NCI-H82 treated with DMSO at 0.1 percent for 48 hours (cell line): ENCODE data around the gene CASP8.

Source experiments
- DNase-seq: peaks from one replicate; lab custom pipeline; 2025; ENCODE audit not compliant: unreplicated experiment; lab: John Stamatoyannopoulos, UW

CASP8 gene

DNA sequence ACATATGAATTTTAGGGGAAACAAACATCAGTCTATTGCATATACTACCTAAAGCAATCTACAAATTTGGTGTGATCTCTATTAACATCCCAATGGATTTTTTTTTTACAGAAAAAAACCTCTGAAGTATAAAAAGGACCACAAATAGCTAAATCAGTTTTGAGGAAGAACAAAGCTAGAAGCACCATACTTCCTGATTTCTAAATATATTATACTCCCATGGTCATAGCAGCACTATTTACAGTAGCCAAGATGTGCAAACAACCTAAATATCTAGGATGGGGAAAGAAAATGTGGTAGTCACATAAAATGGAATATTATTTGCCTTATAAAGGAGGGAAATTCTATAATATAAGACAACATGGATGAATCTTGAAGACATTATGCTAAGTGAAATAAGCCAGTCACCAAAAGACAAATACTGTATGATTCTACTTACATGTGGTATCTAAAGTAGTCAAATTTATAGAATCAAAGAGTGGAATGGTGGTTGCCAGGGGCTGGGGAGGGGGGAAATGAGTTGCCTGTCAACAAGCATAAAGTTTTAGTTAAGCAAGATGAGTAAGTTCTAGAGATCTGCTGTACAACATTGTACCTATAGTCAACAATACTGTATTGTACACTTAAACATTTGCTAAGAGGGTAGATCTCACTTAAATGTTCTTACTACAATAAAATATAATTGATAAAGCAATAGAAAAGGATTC lies 17.6 kb upstream of the CASP8 start:
- no peak for DNase-seq

DNA sequence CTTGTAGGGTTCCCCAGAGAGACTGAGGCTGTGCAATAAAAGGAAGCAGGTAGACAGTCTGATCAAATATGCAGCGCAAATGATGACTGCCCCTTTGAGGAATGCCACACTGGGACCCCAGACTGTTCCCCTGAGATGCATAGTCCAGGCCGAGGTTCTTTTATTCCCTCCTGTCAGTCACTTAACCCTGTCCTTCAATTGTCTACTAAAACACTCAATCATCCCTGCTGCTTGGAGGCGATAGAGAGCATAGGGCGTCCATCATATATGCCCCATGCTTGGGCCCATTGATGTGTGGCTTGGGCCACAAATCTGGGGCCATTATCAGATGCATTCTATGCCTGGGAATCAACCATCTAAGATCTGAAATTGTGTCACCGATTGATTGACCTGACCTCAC lies 15.5 kb upstream of the CASP8 start:
- no peak for DNase-seq

DNA sequence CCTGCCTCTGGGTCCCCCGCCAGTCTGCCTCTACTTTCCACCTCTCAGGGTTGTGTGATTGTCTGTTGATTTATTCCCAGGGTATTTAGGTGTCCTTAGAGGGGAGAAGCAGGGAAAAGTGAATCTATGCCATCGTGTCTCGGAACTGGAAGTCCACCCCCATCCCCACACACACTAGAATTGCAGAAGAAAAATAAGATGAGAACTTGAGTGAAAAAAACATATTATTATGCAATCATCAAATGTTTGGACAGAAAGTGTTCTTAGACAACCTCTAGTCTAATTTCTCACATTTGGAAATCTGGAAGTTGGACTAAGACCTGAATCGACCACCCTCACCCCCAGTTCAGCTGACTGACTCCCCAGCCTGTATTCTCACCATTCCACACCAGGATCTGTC lies 14.1 kb upstream of the CASP8 start:
- no peak for DNase-seq

DNA sequence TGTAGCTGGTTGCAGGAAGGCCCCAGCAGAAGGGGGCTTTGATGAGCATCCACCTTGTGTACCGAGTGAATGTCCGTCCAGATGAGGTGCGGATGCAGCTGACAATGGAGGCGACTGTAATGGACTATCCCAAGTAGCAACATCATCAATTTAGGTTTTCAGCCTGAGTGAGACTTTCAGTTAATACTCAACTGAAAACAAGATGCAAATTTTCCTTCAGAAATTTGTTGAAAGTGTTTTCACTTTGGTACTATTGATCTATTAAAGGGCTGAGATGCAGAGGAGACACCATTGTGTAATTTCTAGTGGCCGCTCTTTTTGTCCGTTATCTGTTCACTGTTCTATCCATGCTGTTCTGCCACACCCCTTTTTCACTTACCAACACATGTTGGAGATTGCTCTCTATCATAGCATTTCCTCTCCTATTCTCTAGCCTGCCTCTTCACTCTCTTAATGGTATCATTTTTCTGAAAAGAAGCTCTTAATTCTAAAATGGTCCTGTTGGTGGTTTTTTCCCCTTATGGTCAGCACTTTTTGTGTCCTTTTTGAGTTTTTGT lies 12.0 kb upstream of the CASP8 start:
- no peak for DNase-seq

DNA sequence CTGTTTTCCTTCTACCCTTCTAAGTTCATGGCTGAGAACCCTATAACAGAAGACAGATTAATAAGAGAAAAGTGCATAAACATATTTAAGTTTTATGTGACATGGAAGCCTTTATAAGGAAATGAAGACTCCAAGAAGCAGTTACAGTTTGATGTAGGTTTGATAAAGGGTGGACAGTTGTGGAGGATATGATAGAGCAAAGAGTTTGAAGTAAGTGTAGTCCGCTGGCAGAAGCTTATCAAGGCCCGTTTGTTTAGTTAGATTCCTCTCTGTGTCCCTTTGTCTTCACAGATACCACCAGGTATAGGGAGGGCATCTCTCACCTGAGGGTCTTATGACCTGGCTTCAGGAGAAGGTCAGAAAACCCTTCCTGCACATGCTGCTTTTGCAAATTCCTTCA lies 10.4 kb upstream of the CASP8 start:
- no peak for DNase-seq

DNA sequence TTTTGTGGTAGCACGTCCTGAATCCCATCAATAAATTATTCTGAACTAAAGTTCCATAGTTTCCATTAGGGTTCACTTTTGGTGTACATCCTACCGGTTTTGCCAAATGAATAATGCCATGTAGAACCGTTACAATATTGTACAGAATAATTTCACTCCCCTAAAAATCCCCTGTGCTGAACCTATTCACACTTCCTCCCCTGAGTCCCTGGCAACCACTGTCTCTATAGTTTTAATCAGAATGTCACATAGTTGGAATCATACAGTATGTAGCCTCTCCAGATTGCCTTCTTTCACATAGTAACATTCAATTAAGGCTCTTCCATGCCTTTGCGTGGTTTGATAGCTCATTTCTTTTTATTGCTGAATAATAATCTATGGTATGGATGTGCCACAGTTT lies 9.6 kb upstream of the CASP8 start:
- no peak for DNase-seq

DNA sequence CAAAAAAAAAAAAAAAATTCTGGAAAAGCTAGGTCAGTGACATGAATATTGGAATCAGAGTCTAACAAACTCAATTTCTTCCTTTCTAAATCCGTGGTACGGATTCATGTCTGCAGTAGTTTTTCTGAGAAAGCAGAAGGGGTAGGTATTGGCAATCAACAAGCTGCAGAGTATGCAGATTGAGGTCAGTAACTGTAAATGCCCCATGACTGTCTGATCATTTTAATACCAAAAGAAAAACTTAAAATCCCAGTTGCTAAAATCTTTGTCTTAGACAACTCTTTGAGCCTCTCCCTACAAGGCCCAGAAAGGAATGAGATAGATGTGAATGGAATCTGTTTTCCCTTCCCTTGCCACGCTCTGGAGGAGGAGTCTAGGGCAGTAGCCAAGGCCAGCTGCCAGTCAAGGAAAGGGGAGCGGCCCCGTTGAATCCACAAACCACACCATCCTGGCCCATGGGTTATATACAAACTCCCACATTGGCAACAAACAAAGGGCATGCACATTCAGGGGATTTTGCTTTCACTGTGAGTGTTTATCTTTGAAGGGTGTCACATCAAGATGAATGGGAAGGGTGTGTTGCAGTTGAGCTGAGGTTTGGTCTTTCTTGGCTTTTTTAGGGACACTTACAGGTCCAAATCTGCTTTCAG lies 6.1 kb upstream of the CASP8 start:
- DNase-seq = no peak

DNA sequence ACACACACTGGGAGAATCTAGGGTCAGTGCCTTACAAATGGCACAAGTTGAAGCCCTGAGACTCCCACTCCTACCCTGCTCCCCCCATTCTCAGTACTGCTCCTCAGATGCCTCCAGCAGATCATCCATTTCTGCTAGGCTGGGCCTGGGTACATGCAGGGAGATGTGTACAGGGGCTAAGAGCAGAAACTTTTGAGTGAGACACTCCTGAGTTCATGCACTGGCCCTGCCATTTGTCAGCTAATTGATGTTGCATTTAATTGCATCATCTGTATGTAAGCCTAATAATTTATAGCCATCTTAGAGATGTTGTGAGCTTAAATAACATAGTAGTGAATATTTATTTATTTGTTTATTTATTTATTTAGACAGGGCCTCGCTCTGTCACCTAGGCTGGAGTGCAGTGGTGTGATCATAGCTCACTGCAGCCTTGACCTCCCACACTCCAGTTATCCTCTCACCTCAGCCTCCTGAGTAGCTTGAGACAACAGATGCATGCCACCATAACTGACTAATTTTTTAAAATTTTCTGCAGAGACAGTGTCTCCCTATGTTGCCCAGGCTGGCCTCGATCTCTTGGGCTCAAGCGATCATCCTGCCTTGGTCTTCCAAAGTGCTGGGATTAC lies 4.8 kb upstream of the CASP8 start:
- no peak for DNase-seq

DNA sequence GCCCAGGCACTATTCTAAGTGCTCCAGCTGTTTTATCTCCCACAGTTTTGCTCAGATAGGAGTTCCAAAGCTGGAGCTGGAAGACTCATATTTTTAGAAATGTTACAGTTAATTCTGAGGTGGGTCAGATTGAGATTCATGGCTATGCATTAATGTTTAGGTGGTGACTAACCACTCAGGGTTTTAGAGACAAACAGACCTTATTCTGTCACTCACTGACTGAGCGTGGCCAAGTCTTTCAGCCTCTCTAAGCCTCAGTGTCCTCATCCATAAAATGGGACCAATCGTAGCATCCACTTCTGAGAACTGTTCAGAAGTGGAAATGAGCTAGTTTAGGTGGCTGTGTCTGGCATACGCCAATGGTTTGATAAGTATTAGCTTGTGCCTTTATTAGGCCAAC lies 4.3 kb upstream of the CASP8 start:
- DNase-seq = no peak

DNA sequence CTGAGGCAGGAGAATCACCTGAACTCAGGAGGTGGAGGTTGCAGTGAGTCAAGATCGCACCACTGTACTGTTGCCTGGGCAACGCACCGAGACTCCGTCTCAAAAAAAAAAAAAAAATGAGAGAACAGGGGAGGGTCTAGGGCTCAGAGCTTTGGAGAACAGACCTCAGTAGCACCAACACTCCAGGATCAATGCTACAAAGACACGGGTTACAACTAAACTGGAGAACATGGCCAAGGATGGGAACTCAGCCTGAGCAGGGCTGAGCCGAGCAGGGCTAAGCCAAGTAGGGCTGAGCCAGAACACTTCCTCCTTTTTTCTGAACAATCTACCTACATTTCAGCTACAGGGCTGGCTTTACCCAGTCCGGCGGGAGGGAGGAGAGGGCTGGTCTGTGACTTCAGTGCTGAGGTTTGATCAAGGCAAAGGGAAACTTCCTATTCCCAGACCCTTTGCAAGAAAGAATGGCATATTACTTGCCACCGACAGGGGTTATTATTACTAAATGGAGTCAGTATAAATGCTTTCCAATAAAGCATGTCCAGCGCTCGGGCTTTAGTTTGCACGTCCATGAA lies 2.9 kb upstream of the CASP8 start:
- DNase-seq = no peak

DNA sequence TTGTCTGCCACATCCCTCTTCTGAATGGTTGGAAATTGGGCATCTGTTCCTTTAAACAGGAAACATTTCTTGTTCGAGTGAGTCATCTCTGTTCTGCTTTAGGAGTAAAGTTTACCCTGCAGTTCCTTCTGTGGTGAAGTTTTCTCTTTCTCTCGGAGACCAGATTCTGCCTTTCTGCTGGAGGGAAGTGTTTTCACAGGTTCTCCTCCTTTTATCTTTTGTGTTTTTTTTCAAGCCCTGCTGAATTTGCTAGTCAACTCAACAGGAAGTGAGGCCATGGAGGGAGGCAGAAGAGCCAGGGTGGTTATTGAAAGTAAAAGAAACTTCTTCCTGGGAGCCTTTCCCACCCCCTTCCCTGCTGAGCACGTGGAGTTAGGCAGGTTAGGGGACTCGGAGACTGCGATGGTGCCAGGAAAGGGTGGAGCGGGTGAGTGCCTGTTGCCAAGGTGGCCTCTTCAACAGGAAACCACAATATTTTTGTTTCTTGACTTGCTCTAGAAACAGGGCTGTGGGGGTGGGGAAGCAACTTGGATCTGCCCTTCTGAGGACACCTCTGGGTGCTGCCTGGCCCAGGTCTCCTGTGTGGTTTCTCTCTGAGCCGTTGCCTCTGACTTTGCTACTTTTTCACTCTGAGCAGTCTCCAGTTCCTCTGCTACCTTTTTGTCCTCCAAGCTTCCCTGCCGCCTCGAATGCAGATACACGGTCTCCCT lies 2.2 kb upstream of the CASP8 start:
- no peak for DNase-seq

DNA sequence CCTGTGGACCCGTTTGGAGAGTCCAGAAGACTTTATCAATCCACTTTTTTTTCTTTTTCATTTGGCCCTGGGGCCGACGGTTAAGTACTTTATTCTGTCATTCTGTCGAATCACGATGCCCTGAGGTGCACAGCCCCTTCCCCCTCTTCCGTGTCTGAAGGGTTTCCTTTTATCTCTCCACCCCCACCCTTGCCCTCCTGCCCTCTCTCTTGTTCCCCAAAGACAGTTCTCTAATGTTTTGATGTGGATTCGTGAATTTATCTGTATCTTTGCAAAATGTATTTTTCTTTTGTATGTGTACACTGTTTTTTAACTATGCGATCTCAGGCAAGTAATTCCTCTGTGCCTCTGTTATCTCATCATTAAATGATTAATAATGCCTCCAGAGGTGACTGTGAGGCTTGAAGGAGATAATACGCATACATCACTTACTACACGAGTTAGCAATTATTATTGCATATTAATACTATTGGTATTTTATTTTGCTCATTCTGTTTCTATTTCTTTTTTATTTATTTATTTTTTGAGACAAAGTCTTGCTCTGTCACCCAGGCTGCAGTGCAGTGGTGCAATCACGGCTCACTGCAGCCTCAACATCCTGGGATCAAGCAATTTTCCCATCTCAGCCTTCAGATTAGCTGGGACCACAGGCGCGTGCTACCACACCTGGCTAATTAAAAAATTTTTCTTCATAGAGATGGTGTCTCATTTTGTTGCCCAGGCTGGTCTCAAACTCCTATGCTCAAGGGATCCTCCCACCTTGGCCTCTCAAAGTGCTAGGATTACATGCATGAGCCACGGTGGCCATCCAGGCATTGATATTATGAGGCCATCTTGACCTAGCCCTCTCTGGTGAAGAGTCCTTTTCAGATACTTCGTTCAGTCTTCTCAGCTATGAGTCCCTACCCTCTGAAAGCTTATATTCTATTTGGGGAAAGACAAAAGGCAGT lies 1.4 kb upstream of the CASP8 start:
- no peak for DNase-seq

DNA sequence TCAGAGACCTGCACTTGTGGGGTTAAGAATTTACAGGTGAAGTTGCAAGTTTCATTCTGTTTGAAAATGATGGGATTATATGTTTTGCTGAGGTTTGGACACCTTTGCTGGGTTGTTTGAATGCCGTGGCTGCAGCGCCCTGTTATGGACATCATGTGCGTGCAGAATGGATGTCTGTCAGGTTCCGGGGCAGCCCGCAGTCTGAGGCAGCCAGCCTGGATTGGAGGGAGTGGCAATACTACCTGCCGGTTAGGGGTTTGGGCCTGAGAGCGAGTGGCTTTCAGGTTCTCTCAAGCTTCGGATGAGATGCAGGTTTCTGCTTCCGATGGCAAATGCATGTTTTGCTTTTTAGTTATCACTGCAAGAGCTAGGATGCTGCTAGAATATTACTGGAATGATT lies 1.1 kb downstream of the CASP8 start:
- DNase-seq = no peak

DNA sequence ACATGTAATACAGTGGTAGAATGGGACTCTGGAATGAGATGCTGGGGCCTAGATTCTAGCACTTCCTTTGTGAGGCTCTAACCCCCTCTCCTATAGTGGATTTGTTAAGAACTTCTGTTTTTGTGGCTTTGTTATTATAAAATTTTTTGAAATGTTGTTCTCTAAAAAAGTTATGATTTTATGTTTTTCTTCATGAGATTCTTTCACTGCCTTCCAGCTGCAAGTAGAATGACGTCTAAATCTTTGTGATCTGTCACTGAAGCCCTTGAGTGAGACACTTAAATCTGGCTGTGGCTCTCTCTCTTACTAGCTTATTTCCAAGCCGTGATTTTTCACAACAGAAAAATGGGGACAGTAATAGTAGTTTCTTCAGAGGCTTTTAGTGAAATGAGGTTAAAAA lies 1.6 kb downstream of the CASP8 start:
- no peak for DNase-seq

DNA sequence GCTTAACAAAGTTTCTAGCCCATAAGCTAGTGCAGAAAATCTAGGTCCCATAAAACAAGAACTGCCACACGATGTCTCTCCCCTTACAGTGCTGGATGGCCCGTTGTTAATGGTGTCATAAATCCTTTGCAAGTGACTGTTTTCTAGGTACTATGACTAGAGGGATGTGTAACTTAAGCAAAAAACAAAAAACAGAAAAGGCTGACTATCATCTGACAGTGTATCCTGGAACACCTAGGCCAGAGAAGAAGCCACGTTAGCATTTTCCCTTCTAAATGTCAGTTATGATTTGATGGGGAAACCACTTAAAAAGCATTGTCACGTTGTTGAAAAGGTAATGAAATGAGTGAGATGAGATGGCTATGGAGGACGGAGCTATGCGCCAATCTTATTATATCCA lies 2.4 kb downstream of the CASP8 start:
- no peak for DNase-seq

DNA sequence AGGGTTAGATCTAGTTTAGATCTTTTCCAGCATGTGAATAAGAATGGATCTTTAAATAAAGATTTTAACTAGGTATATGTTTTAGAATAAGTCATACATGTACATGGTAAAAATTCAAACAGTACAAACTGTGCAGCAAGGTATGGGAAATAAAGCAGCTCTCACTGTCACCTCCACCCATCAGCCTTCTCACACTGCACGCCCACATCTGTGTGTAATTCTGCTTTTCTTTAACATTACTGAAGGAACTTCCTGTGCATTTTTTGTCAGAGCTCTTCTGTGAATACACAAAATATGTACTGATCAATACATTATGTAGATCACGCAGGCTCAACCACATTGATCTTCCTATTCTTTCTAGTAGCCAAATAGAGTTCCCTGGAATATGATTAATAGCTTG lies 3.4 kb downstream of the CASP8 start:
- DNase-seq = no peak

DNA sequence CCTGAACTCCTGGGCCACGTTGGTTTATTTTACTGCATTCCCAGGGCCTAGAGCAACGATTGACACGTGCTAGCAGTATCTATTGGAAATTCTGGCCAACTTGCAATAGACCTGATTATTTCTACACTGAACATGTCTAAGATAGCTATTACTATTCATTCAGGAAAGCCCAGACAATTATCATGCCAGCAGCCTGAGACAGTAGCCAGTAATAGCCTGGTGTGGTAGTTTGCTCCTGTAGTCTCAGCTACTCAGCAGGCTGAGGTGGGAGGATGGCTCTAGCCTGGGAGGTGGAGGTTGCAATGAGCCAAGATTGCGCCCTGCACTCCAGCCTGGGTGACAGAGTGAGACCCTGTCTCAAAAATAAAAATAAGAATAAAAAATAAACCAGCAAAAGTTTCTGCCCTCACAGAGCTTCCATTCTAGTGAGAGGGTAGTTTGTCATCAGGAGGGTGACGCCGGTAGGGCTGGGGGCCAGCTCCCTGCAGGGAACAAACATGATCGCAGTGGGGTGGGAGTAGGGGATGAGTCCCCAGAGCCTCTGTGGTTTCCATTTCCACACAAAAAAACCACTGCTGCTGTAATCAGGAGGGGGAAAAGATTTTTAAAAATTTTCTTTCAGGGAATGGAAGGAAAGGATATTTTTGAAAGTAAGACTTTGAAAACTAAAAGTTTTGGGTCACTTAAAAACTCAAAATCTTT lies 4.3 kb downstream of the CASP8 start:
- DNase-seq = no peak

DNA sequence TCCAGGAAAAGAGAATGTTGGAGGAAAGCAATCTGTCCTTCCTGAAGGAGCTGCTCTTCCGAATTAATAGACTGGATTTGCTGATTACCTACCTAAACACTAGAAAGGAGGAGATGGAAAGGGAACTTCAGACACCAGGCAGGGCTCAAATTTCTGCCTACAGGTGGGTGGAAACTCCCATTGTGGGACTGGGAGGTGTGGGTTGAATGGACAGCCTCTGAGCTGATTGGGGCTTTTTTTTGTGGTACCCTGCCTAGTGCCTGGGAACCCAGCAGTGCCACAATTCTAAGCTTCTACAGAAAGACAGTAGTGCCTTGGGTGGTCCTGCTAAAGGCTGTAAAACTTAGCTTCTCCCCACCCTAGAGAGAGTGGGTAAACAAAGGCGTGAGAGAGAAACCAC lies 6.3 kb downstream of the CASP8 start:
- DNase-seq = no peak

DNA sequence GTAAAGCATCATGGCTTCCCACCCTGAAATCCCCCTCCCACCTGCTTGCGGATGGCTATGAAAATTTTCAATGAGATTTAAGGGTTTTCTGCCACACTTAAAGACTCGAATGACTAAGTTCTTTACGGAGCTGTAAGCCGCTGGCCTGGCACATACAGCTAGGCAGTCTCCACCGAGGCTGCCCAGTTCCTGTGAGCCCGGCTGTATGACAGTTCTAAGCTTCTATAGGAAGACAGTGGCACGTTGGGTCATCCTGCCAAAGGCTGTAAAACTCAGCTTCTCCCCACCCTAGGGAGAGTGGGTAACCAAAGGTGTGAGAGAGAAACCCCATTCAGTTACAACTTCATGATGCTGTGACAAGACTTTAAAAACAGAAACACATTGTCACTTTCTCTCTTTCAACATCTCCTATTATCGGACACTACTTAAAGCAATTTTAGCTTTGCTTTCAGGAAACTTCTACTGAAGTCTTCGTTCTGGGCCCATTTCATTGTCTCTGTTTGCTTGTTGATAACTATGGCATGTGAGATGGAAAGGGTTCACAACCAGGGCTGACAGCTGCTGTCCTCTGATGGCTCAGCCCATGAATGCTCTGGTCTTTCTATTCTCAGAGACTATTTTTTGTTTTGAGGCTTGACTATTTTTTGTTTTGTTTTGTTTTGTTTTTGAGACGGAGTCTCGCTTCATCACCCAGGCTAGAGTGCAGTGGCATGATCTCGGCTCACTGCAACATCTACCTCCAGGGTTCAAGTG lies 7.1 kb downstream of the CASP8 start:
- DNase-seq = no peak
